SK-N-SH (cell line): ENCODE data around the gene HECW1. TPM values are rescaled to one million over a fixed set of nuclear protein-coding genes. Genes with fewer than 3 reads are reported as not detected.

Source experiments
- CTCF ChIA-PET: fragments of 300-600, 350-600 bp; formaldehyde crosslinking; extraction: SDS; loops from one replicate; lab custom pipeline; 2021; lab: Yijun Ruan, JAX
- POLR2A ChIA-PET: fragments of 350-600 bp; sonication (Branson Sonifier 250); formaldehyde crosslinking; extraction: SDS; loops from one replicate; lab custom pipeline; 2020; ENCODE audit warnings: antibody characterized with exemption, inconsistent platforms; lab: Yijun Ruan, JAX
- DNase-seq: peaks from one replicate; pipeline ENCODE4 v3.0.0; 2012
- H2AFZ ChIP-seq: fragments of 200-600 bp; sonication (generic); 2 replicates; pipeline ENCODE4 v1.8.1; 2016; ENCODE audit warnings: antibody characterized with exemption, mild to moderate bottlenecking, low read depth
- H3F3A ChIP-seq: fragments of 200-600 bp; sonication (generic); replicated peaks from 2 replicates; pipeline ENCODE3; 2016; ENCODE audit warnings: antibody characterized with exemption, mild to moderate bottlenecking; ENCODE audit not compliant: insufficient read depth
- H3K27ac ChIP-seq, 2 experiments: fragments of 200-500 bp in 1 of 2; fragments of 200-600 bp in 1 of 2; sonication (Bioruptor generic) in 1 of 2; sonication (generic), shearing (Covaris generic) in 1 of 2; 2 replicates each; pipeline versions ENCODE4 v1.5.1 to v1.6.1; 2014 to 2016; ENCODE audit warnings: low read depth in 2 of 2, inconsistent platforms in 1 of 2, low read length in 1 of 2, mild to moderate bottlenecking in 1 of 2, mixed read lengths in 1 of 2
- H3K27me3 ChIP-seq: fragments of 200-600 bp; sonication (generic), shearing (Covaris generic); 2 replicates; pipeline ENCODE4 v1.6.1; 2016; ENCODE audit warnings: mixed run types; ENCODE audit not compliant: insufficient read depth
- H3K36me3 ChIP-seq, 2 experiments: fragments of 200-500 bp in 1 of 2; fragments of 200-600 bp in 1 of 2; sonication (Bioruptor generic) in 1 of 2; sonication (generic) in 1 of 2; replicated peaks in 1 of 2; 2 replicates each; pipeline versions ENCODE3 to v1.5.1; 2014 to 2016; ENCODE audit warnings: low read length in 1 of 2, mild to moderate bottlenecking in 1 of 2; ENCODE audit not compliant: insufficient read depth in 2 of 2, control insufficient read depth in 1 of 2
- H3K4me1 ChIP-seq, 2 experiments: fragments of 200-500 bp in 1 of 2; fragments of 200-600 bp in 1 of 2; sonication (Bioruptor generic) in 1 of 2; sonication (generic), shearing (Covaris generic) in 1 of 2; 2 replicates each; pipeline versions ENCODE4 v1.5.1 to v1.6.1; 2014 to 2016; ENCODE audit warnings: low read depth in 1 of 2, low read length in 1 of 2, mixed run types in 1 of 2; ENCODE audit not compliant: insufficient read depth in 2 of 2, control insufficient read depth in 1 of 2
- H3K4me2 ChIP-seq: fragments of 200-600 bp; sonication (generic), shearing (Covaris generic); 2 replicates; pipeline ENCODE4 v1.6.1; 2017; ENCODE audit warnings: mixed run types
- H3K4me3 ChIP-seq, 2 experiments: fragments of 200-500 bp in 1 of 2; fragments of 200-600 bp in 1 of 2; sonication (Bioruptor generic) in 1 of 2; sonication (generic), shearing (Covaris generic) in 1 of 2; 2 replicates each; pipeline versions ENCODE4 v1.5.1 to v1.8.1; 2014 to 2016; ENCODE audit warnings: low read depth in 2 of 2, inconsistent platforms in 1 of 2, low read length in 1 of 2, mild to moderate bottlenecking in 1 of 2, mixed read lengths in 1 of 2, moderate library complexity in 1 of 2
- H3K79me2 ChIP-seq: fragments of 200-600 bp; sonication (generic); 2 replicates; pipeline ENCODE4 v1.8.1; 2017; ENCODE audit warnings: mild to moderate bottlenecking; ENCODE audit not compliant: insufficient read depth
- H3K9ac ChIP-seq: fragments of 200-600 bp; sonication (generic); 2 replicates; pipeline ENCODE4 v1.6.1; 2017; ENCODE audit warnings: mixed run types
- H3K9me2 ChIP-seq: fragments of 200-600 bp; sonication (generic); 2 replicates; pipeline ENCODE4 v1.6.1; 2017; ENCODE audit warnings: mixed run types
- H3K9me3 ChIP-seq: fragments of 200-600 bp; sonication (generic); 2 replicates; pipeline ENCODE4 v1.6.1; 2017; ENCODE audit warnings: mixed run types, mild to moderate bottlenecking, moderate library complexity
- H4K20me1 ChIP-seq: fragments of 200-600 bp; sonication (generic); 2 replicates; pipeline ENCODE4 v1.6.1; 2017; ENCODE audit warnings: mild to moderate bottlenecking, mixed run types; ENCODE audit not compliant: insufficient read depth
- ELF1 ChIP-seq: IDR thresholded peaks from 2 replicates; pipeline ENCODE4 v1.4.0; 2012
- FOSL2 ChIP-seq: IDR thresholded peaks from 2 replicates; pipeline ENCODE4 v1.4.0; 2012; ENCODE audit warnings: low read depth, mild to moderate bottlenecking, moderate library complexity, borderline replicate concordance
- JUND ChIP-seq: IDR thresholded peaks from 2 replicates; pipeline ENCODE4 v1.4.0; 2012
- MEF2A ChIP-seq: IDR thresholded peaks from 2 replicates; pipeline ENCODE4 v1.4.0; 2012; ENCODE audit warnings: low read depth, borderline replicate concordance
- MXI1 ChIP-seq: IDR thresholded peaks from 2 replicates; pipeline ENCODE4 v1.6.1; 2012; ENCODE audit warnings: mild to moderate bottlenecking, low read depth, low read length, improper control_type of control experiment
- NFIC ChIP-seq: IDR thresholded peaks from 2 replicates; pipeline ENCODE4 v1.4.0; 2012; ENCODE audit warnings: borderline replicate concordance
- NRF1 ChIP-seq: IDR thresholded peaks from 2 replicates; pipeline ENCODE4 v1.6.1; 2012; ENCODE audit warnings: low read depth, mild to moderate bottlenecking, low read length
- PBX3 ChIP-seq: IDR thresholded peaks from 2 replicates; pipeline ENCODE4; 2012
- RCOR1 ChIP-seq: fragments of 150-350 bp; IDR thresholded peaks from 2 replicates; pipeline ENCODE4 v1.6.1; 2017; ENCODE audit warnings: antibody characterized with exemption, low read length
- RFX5 ChIP-seq: IDR thresholded peaks from 2 replicates; pipeline ENCODE4 v1.6.1; 2012; ENCODE audit warnings: mild to moderate bottlenecking, improper control_type of control experiment, low read length
- TEAD4 ChIP-seq: IDR thresholded peaks from 2 replicates; pipeline ENCODE4 v1.4.0; 2012; ENCODE audit warnings: mild to moderate bottlenecking, borderline replicate concordance; ENCODE audit not compliant: insufficient read depth
- USF2 ChIP-seq: fragments of 150-350 bp; IDR thresholded peaks from 2 replicates; pipeline ENCODE4 v1.6.1; 2017; ENCODE audit warnings: antibody characterized with exemption, low read length, low read depth, borderline replicate concordance
- ZBTB33 ChIP-seq: IDR thresholded peaks from 2 replicates; pipeline ENCODE4 v1.4.0; 2012; ENCODE audit warnings: low read depth, borderline replicate concordance
- WGBS: methylation state at CpG from one replicate; pipeline ENCODE4 v1.1.6; 2017; ENCODE audit warnings: low lambda C conversion rate; 5-methylcytosine and 5-hydroxymethylcytosine counted together
- polyA plus RNA-seq, 3 experiments: library from polyadenylated mRNA; depleted of rRNA; stranded (reverse); fragments of >200 nt; gene quantifications; 2 replicates each; pipeline ENCODE4 v1.2.3, GENCODE V29; 2012

Gene HECW1
- polyA plus RNA-seq, 1 of the 3 experiments (the other 2 are of a cell fraction) = not detected

- H3K9me3 ChIP-seq = no peaks in the 10 kb centered on the region
- CTCF ChIA-PET = interaction anchor here (1.0 to 3.6 kb wide), 3 partner anchors 10 to 116 kb away, joined by 3 to 19 read pairs (median 10); partner anchors contain the start of gene STK17A
- H3K4me1 ChIP-seq = peaks cover 0 to 3% of the 10 kb centered on the region in 2 experiments; a peak in 1 of 4 replicates
- H3K79me2 ChIP-seq = no peaks in the 10 kb centered on the region
- no peak overlapping the region for H3K4me3 ChIP-seq
- POLR2A ChIA-PET = interaction anchor here (0.7 kb wide), 1 partner anchor 1713 kb away, joined by 3 read pairs; no protein-coding TSS in a partner anchor
- H3K27ac ChIP-seq = no peak overlapping the region
- H3F3A ChIP-seq = no peaks in the 10 kb centered on the region
- no peak overlapping the region for H2AFZ ChIP-seq
- peak; percentile 51 for DNase-seq
- H3K36me3 ChIP-seq = no peaks in the 10 kb centered on the region
- no peak overlapping the region for H3K4me2 ChIP-seq
- TF ChIP-seq USF2 (no peak), NRF1 (0 out of 2 replicates have a peak, but pooled peaks have one; percentile 2)
- no peak overlapping the region for H3K9ac ChIP-seq
- no peaks in the 10 kb centered on the region for H4K20me1 ChIP-seq
- H3K27me3 ChIP-seq = peaks cover 30% of the 10 kb centered on the region; the same call in 1 of the 2 replicates
- H3K9me2 ChIP-seq = no peaks in the 10 kb centered on the region
- WGBS = 78% methylated on average over 11 of the region's 11 CpGs
Observed at GRCh38 chr7:43465581-43466554, 353.4 kb downstream of the HECW1 start.

GRCh38 chr7:43467406-43467805 is 355.0 kb downstream of the HECW1 start:
- H3K9me3 ChIP-seq = no peaks in the 10 kb centered on the region
- no peak overlapping the region for H3K27ac ChIP-seq
- H3K36me3 ChIP-seq = no peaks in the 10 kb centered on the region
- H3K9me2 ChIP-seq = no peaks in the 10 kb centered on the region
- no peak overlapping the region for H3K9ac ChIP-seq
- H2AFZ ChIP-seq = no peak overlapping the region
- no peaks in the 10 kb centered on the region for H3F3A ChIP-seq
- no peak overlapping the region for H3K4me2 ChIP-seq
- ChIA-PET POLR2A (no interaction called here), CTCF (interaction anchor here (3.6 kb wide), 1 partner anchor 12 kb away, joined by 19 read pairs; no protein-coding TSS in a partner anchor)
- H3K4me3 ChIP-seq = no peak overlapping the region
- peaks cover 0 to 3% of the 10 kb centered on the region in 2 experiments; a peak in 1 of 4 replicates for H3K4me1 ChIP-seq
- peaks cover 32% of the 10 kb centered on the region; the same call in 1 of the 2 replicates for H3K27me3 ChIP-seq
- H4K20me1 ChIP-seq = no peaks in the 10 kb centered on the region
- WGBS = 49% methylated on average over 5 of the region's 5 CpGs
- H3K79me2 ChIP-seq = no peaks in the 10 kb centered on the region
- DNase-seq = peak; percentile 42
- TF ChIP-seq MXI1 = no peak
- no peak for TF ChIP-seq RFX5
- TF ChIP-seq MEF2A = no peak

GRCh38 chr7:43467846-43468245 is 355.4 kb downstream of the HECW1 start:
- Histone ChIP-seq H3K79me2 (no peaks in the 10 kb centered on the region), H4K20me1 (no peaks in the 10 kb centered on the region), H3F3A (no peaks in the 10 kb centered on the region), H3K36me3 (no peaks in the 10 kb centered on the region), H3K9me3 (no peaks in the 10 kb centered on the region), H2AFZ (no peak overlapping the region), H3K27ac (no peak overlapping the region), H3K9ac (no peak overlapping the region), H3K4me3 (no peak overlapping the region), H3K9me2 (no peaks in the 10 kb centered on the region), H3K4me1 (peaks cover 0 to 4% of the 10 kb centered on the region in 2 experiments; a peak in 1 of 4 replicates), H3K4me2 (no peak overlapping the region), H3K27me3 (peaks cover 28% of the 10 kb centered on the region; the same call in 1 of the 2 replicates)
- WGBS = 81% methylated on average over 6 of the region's 6 CpGs
- TF ChIP-seq ELF1 = no peak
- TF ChIP-seq FOSL2 = no peak
- no peak for TF ChIP-seq PBX3
- no peak for TF ChIP-seq JUND
- TF ChIP-seq TEAD4 = no peak
- no peak for TF ChIP-seq ZBTB33
- TF ChIP-seq NRF1 = no peak
- TF ChIP-seq RCOR1 = no peak
- no peak for TF ChIP-seq NFIC
- ChIA-PET POLR2A (no interaction called here), CTCF (interaction anchor here (2.4 to 3.6 kb wide), 2 partner anchors 12 to 115 kb away, joined by 12 to 19 read pairs; partner anchors contain the start of gene STK17A)
- DNase-seq = no peak
